Ascending aorta (tissue), 2 donors: ENCODE results near the gene ENGASE. TPM values are rescaled to one million over a fixed set of nuclear protein-coding genes. Genes with fewer than 3 reads are reported as not detected.

Experiments
- DNase-seq, 2 donors: peaks; one replicate each; pipeline ENCODE4 v3.0.0-alpha.2; 2019; ENCODE audit warnings: low spot score in 2 of 2
- H3K27ac ChIP-seq, 2 donors: fragments of 200-600 bp; sonication (generic); one replicate each; pipeline ENCODE4 v1.5.1; 2016 to 2017; ENCODE audit warnings: mild to moderate bottlenecking in 1 of 2
- H3K27me3 ChIP-seq: fragments of 200-600 bp; sonication (generic); one replicate; pipeline ENCODE4 v1.5.1; 2017
- H3K36me3 ChIP-seq, 2 donors: fragments of 200-600 bp; sonication (generic); one replicate each; pipeline ENCODE4 v1.5.1; 2016
- H3K4me1 ChIP-seq, 2 donors: fragments of 200-600 bp; sonication (generic); one replicate each; pipeline ENCODE4 v1.5.1; 2016 to 2017; ENCODE audit warnings: mild to moderate bottlenecking in 1 of 2
- H3K4me3 ChIP-seq, 2 donors: fragments of 200-600 bp; sonication (generic); one replicate each; pipeline ENCODE4 v1.5.1; 2016 to 2017; ENCODE audit warnings: mild to moderate bottlenecking in 1 of 2
- H3K9me3 ChIP-seq, 2 donors: fragments of 200-600 bp; sonication (generic); one replicate each; pipeline ENCODE4 v1.5.1; 2016
- intact Hi-C: fragments of 100-400 bp; cut with DNase I; formaldehyde crosslinking; loops from one replicate; pipeline ENCODE4 v1.15.1; 2023
- total RNA-seq: library from RNA; depleted of rRNA; stranded (reverse); fragments of >200 nt; gene quantifications from one replicate; pipeline ENCODE4 v1.1.0, GENCODE V29; 2016
- TF ChIP-seq, protein P1 (sequence below), 3 experiments: fragments of 200-600 bp in 2 of 3; fragments of 450-650 bp in 1 of 3; sonication (generic) in 2 of 3; IDR thresholded peaks; one replicate each; pipeline ENCODE4 v1.5.1; 2016 to 2019; ENCODE audit warnings: antibody characterized with exemption in 3 of 3, mild to moderate bottlenecking in 1 of 3, moderate library complexity in 1 of 3

ENGASE gene
- total RNA-seq, 1 donor from 2014 or later, result 13.2 TPM

- no peaks in the 10 kb centered on the region for H3K9me3 ChIP-seq
- intact Hi-C loops, result no loop called here
- H3K4me1 ChIP-seq, result no peaks in the 10 kb centered on the region
- no peaks in the 10 kb centered on the region for H3K36me3 ChIP-seq
- no peak overlapping the region for H3K27ac ChIP-seq
- no peak overlapping the region for H3K4me3 ChIP-seq
- H3K27me3 ChIP-seq, result peaks cover 7% of the 10 kb centered on the region
- TF ChIP-seq, protein P1, sequence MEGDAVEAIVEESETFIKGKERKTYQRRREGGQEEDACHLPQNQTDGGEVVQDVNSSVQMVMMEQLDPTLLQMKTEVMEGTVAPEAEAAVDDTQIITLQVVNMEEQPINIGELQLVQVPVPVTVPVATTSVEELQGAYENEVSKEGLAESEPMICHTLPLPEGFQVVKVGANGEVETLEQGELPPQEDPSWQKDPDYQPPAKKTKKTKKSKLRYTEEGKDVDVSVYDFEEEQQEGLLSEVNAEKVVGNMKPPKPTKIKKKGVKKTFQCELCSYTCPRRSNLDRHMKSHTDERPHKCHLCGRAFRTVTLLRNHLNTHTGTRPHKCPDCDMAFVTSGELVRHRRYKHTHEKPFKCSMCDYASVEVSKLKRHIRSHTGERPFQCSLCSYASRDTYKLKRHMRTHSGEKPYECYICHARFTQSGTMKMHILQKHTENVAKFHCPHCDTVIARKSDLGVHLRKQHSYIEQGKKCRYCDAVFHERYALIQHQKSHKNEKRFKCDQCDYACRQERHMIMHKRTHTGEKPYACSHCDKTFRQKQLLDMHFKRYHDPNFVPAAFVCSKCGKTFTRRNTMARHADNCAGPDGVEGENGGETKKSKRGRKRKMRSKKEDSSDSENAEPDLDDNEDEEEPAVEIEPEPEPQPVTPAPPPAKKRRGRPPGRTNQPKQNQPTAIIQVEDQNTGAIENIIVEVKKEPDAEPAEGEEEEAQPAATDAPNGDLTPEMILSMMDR (IDR thresholded peaks at IDR 0.05), result no peak
- no peak for DNase-seq
Measured at GRCh38 chr17:79096477-79096876, 21.9 kb downstream of the ENGASE start.

DNA sequence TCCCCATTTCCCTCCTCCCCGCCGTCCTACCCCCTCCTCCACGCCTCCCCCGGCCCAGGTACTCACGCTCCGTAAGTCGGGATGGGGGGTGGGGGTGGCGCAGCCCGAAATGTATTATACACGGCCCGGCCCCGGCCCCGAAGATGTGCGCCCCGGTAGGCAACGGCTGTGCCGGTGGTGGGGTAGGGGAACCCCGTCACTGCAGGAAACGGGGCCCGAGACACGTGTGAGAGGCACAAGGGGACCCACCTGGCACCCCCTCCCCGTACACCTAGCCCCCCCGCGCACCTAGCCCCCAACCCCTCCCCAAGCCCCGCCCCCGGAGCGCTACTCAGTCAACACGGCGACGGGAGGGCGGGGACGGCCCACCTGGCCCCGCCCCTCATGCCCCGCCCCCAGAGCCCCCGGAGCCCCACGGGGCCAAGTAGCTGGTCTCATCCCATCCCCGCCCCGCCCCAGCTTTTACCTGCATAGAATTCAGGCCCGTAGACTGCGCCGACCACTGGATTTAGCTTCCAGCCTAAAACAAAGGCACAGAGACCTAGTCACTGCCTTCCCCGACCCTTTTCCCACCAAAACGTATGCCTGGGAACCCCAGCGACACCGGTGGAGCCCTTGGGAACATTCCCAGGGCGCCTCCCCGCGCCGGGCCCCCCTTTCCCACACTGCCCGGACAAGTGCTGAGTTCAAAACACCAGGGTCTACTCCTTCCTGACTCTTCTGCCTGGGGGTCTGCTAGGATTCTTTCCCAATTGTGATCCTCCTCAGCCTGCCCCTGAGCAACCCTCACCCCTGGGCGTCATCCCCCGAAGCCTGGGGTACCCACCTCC is 22.8 kb downstream of the ENGASE start:
- no peak for DNase-seq
- Histone ChIP-seq H3K27ac (no peak overlapping the region), H3K4me1 (no peaks in the 10 kb centered on the region), H3K36me3 (no peaks in the 10 kb centered on the region), H3K4me3 (no peak overlapping the region), H3K9me3 (no peaks in the 10 kb centered on the region), H3K27me3 (peaks cover 7% of the 10 kb centered on the region)
- TF ChIP-seq, protein P1 (IDR thresholded peaks at IDR 0.05), result no peak
- intact Hi-C loops, result no loop called here

DNA sequence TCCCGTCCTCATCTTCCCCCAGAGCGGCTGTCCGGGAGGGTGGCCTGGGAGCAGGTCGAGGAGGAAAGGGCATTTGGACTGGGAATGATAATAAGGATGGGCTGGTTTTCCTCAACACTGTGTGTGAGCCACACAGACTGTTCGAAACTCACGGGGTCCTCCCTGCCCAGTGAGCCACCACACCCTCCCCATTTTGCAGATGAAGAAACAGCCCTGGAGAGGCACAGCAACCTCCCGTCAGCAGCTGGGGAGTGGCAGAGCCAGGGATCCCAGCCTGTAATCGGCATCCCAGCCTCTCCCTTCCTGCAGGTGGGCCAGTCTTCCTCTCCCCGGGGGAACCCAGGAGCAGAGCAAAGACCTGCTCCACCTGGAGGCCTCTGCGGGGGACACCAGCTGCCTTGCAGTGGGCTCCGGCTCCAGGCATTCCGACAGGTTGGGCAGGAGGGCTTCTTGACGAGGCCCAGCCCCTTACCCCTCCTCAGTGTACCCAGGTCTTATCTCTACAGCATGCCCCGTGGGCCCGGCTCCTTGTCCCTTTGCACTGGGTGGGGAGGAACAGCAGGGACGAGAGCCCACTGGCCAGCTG is 23.8 kb downstream of the ENGASE start:
- Histone ChIP-seq H3K9me3 (no peaks in the 10 kb centered on the region), H3K27ac (no peak overlapping the region), H3K27me3 (peaks cover 8% of the 10 kb centered on the region), H3K4me3 (no peak overlapping the region), H3K4me1 (no peaks in the 10 kb centered on the region), H3K36me3 (no peaks in the 10 kb centered on the region)
- DNase-seq, result no peak
- TF ChIP-seq, protein P1 (IDR thresholded peaks at IDR 0.05), result no peak
- intact Hi-C loops, result no loop called here

DNA sequence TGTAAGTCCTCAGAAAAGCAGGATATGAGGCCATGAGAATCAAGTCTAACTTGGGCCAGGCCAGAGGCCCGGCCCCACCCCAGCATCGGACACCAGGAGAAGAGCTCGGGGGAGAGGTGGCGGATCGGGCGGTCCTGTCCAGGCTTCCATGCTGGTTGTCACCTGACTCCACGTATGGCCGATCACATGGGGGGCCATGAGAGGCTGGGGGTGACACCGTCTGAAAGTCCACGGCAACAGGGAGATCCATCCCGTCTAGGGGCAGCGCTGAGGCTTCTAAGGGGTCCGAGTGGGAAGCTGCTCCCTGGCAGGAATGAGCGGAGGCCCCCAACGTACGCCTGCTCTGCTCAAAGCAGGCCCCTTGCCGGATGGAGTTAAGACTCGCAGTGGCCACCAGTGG is 25.8 kb downstream of the ENGASE start:
- H3K4me1 ChIP-seq, result no peaks in the 10 kb centered on the region
- TF ChIP-seq, protein P1 (IDR thresholded peaks at IDR 0.05), result no peak
- no peak overlapping the region for H3K27ac ChIP-seq
- no peak for DNase-seq
- intact Hi-C loops, result no loop called here
- H3K36me3 ChIP-seq, result no peaks in the 10 kb centered on the region
- H3K9me3 ChIP-seq, result no peaks in the 10 kb centered on the region
- no peak overlapping the region for H3K4me3 ChIP-seq
- H3K27me3 ChIP-seq, result peaks cover 12% of the 10 kb centered on the region

DNA sequence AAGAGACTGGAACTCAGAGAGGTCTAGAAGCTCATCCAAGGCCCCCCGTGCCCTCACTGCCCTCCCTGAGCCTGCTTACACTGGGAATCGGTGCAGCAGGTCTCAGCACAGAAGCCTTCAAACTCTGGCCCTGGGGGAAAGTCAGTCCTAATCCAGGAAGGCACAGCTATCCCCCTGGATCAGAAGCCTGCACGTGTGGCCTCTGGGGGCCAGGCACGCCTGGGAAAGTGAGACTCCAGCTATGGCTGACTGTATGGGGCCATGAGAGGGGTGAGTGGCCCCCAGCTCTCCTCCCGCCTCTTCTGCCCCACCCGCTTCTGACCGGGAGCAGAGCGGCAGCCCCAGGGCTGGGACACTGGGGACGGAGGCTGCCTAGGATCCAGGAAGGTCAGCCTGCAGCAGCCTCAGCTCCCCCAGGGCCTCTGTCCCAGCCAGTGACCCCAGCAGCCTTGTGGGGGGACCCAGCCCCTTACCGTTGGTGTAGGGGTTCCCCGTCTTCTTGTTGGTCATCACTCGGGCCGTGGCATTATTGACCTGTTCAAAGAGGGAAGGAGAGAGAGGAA is 26.6 kb downstream of the ENGASE start:
- peaks cover 12% of the 10 kb centered on the region for H3K27me3 ChIP-seq

More for the DNA sequence above, 26.6 kb downstream of the ENGASE start:
- no peak overlapping the region for H3K27ac ChIP-seq
- TF ChIP-seq, protein P1 (IDR thresholded peaks at IDR 0.05), result no peak
- no peaks in the 10 kb centered on the region for H3K4me1 ChIP-seq
- H3K4me3 ChIP-seq, result no peak overlapping the region
- H3K36me3 ChIP-seq, result no peaks in the 10 kb centered on the region
- no peaks in the 10 kb centered on the region for H3K9me3 ChIP-seq
- intact Hi-C loops, result no loop called here
- DNase-seq, result no peak
